HG02763 (cell line): ENCODE measurements around the gene KRT32.
"Not testable (repeated sequence)": the region's sequence is repeated elsewhere in the genome, so short reads cannot be mapped to it uniquely, and the experiment has no call there.

Experiments used
- ATAC-seq: cut with Tn5 transposase; IDR thresholded peaks from one replicate; pipeline ENCODE4 v1.9.1; 2021; ENCODE audit warnings: mild to moderate bottlenecking, moderate library complexity; ENCODE audit not compliant: unreplicated experiment

The KRT32 gene

DNA sequence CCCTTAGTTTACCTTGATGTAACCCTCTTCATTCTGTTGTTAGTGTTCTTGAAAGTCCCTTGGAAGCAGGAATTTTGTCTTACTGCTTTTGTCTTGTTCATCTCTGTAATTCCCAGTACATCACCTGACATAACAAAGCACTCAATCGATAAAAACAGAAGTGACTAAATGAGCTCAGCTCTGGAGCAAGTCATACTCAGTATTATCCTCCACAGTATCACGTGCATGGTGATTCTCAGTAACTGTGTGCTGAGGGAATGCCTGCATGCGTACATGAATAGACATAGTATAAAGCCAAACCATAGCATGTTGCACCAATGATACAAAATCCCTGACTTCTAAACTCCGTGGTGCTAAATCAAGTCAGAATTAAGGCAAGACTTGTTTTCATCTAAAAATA lies 33.6 kb downstream of the KRT32 start:
- no peak for ATAC-seq

DNA sequence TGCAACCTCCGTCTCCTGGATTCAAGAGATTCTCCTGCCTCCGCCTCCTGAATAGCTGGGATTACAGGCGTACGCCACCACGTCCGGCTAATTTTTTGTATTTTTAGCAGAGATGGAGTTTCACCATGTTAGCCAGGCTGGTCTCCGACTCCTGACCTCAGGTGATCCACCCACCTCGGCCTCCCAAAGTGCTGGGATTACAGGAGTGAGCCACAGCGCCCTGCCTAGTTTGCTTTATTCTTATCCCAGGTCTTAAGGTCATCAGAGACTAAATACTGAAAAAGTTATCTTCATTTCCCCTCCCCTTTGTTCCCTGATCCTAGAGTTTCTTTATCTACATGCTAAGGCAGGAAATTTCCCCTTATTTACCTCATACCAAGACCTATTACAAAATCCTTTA lies 36.8 kb downstream of the KRT32 start:
- not testable (repeated sequence) for ATAC-seq

DNA sequence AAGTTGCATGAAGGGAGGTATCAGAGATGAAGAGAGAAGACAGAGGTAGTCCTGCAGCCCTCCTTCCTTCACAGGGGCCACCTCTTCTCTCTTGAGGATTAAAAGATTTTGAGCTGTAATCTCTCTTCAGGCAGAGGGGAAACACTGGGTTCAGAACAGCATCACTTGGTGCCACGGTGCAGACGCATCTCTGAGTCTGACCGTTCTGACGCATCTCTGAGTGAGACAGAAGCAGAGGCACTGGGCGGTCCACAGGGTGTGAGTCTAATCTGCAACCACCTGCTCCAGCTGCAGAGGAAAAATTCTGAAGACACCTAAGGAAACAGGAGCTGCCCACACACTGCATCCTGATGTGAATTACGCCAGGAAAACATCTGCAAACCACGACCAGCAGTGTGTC lies 37.5 kb downstream of the KRT32 start:
- no peak for ATAC-seq

DNA sequence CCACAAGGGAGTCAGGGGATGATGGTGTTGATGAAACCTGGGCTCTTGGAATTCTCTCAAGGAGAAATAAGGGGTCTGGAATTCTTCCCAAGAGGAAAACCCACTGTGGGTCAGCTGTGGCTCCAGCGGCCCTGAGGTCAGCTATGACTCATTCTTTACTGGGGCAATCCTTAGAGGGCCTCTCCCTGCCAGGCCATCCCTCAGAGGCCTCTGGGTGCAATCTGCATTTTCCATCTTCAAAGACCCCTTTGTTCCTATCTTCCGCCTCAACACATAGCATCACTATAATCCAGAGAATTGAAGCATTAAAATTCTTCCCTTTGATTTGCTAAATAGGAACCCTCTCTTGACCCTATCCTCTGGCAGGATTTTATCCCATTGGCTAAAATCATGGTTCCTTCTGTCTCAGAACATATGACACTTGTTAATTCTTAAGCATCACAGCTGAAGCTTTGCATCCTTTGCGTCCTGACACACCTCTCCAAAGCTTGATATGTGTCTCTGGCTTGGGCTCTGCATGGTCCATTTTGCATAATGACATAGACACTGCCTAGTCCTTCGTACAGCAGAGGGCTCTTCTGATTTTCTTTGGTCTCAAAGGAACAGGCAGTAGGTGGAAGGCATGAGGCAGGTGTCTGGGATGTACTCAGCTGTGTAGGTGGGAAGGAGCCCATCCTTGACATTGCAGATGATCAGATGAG lies 38.4 kb downstream of the KRT32 start:
- ATAC-seq = no peak

DNA sequence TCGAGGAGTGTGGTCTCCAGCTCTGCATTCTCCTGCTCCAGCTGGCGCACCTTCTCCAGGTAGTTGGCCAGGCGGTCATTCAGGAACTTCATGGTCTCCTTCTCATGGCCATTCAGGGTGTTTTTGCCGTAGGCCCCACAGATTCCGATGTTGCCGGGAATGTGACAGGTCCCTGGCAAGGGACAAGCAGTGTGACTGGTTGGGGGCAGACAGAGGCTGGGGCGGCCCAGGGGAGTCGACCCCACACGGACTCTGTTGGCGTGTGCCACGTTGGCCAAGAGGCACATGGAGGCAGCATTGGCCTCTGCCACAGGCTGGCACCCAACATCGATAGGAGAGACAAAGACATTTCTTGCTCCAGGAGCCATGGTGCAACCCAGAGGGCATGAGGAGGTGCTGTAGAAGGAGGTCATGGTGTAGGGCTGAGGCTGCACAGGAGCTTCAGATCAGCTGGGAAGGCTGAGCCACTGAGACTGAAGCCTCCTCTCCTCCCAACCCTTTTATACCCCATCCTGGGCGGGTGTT lies 43.0 kb downstream of the KRT32 start, which contains the start of gene KRT37:
Gene KRT37, minus strand, starts transcription at position 475 of the 525 bp plus-strand sequence. Its CDS starts 62 bp downstream, at position 413.
- ATAC-seq = no peak

DNA sequence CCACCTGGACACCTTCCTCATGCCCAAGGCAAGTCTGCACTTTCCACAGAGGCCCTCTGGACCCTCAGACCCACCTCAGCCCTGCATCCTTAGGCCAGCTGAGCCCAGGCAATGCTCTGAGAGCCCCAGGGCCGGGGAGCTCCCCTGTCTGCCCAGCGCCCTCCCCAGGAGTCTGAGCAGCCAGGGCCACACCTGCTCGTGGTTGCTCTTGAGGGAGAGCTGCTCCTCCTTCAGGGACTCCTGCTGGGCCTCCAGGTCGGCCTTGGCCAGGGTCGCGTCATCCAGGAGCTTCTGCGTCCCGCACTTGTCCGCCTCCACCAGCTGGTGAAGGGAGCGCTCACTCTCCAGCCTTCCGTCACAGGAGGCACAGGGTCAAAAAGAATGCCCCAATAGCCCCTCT lies 44.6 kb downstream of the KRT32 start:
- not testable (repeated sequence) for ATAC-seq

DNA sequence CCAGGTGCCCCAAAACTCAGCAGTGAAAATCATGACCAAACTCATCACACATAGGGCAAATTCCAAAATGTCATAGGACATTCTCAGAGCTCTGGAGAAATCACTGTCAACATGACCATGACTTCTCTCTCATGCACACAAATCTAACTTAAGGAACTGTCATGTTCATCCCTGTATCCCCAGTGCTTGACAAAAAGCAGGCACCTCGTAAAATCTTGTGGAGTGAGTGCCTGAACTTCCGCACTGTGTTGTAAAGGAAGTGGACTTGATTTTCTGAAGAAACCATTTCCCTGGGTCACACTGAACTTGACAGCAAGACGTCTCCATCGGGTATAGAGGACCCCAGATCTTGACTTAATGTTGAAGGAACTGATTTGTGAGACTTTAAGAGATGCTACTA lies 45.6 kb downstream of the KRT32 start:
- no peak for ATAC-seq

DNA sequence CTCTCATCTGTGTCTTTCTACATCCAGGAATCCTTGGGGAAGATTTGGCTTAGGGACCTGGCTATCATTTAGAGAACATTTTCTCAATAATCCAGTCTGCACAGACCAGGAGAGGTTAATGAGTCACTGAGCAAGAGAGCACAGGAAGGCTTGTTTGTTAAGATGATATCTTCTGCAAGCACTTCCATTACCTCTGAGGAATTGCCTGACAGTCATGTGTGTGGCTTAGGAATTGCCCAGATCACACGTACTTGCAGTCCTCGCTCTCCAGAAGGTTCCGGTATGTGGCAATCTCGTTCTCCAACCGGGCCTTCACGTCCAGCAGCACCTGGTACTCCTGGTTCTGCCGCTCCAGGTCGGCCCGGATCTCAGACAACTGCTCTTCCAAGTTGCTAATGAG lies 46.1 kb downstream of the KRT32 start:
- no peak for ATAC-seq

DNA sequence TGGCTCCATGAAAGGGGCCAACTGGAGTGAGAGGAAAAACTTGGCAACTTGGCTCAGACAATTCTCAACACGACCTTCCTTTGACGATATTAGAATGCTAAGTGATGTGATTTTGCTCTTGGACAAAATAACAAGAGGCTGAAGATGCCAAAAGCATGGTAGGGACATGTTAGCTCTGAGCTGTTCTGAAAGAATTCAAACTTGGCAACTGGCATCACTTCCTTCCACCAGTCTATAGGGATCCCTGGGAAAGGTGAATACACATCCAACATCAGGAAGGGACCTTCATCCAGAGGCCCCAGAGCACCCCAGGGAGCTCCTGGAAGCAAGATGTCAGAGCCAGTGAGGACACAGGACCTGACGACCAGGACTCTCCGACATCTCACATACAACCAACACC lies 47.1 kb downstream of the KRT32 start:
- ATAC-seq = no peak

DNA sequence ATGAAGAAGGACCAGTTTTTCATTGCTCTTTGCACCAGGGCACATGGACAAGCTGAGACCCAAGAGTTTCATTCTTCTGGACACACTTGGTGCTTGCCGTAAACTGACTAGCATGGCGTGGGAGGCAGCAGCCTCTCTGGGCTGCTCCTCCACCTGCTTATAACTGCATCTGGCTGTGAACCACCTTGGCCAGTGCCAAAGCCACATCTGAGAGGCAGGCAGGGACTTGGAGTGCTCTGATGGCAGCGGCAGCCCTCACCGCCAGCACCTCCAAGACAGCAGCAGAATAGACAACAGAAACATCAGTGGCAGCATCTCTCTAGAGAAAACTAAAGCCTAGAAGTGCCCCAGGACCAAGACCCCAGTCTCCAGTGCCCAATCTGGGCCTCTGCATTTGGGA lies 47.5 kb downstream of the KRT32 start:
- no peak for ATAC-seq

DNA sequence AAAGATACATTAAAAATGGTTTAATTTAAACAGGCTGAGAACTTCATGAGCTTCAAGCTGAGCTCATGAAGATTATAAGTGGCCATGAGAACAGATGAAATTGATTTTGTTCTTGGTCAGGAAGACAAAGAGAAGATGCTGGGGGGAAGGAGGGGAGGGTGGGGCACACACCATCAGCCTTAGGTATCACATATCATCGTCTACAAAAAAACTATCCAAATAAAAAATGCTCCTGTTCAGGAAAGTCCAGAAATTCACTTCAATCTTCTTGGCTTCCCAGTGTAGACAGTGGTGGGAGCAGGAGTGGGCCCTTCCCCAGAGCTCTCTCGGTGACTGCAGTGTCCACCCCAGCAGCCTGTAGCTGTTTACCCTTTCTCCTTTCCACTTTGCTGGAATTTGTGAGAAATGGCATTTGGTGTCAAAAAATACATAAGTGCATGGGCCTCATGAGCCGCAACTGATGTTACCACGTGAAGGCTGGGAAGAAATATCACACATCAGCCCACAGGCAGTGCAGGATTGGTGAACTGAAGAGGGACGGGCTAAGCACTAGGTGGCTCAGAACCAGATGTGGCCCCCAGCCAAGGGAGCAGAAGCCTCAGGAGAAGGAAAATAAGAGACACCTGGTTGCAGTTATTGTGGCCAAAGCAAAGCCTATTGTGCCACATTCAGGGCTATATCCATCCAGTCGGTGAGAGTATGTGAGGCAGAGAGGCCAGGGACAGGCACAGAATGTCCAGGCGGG lies 48.9 kb downstream of the KRT32 start:
- no peak for ATAC-seq

DNA sequence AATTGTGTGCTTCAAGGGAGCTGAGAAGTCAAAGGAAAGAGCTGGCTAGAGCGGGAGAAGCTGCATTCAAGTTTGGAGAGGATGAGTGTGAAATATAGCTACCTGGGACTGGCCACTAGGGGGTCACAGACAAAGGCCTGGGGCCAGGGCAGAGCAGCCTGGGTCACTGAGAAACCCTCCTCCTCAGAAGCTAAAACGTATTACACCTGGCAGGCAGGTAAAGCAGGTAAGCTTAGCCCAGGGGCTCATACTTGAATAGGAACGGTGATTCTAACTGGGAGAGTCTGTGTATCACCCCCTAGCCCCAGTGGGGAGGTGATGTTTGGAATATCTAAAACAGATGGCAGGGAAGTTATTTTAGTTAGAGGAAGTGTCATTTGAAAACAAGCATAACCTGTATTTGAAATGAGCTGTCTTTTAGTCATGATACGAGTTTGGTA lies 49.6 kb downstream of the KRT32 start:
- ATAC-seq = no peak

DNA sequence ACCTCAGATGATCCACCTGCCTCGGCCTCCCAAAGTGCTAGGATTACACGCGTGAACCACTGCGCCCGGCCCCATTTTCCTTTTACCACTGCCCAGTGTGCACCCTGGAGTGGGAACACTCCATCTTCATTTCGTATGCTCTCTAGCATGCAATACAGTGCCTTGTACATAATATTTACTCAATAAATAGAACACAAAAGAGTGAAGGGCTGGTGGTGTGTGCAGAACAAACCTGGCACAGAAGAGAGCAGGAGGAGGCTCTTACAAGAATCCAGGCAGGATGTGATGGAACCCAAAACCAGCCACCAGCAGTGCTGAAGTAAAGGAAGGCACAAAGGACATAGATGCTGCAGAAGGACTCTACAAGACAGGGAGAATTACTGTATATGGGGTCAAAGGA lies 50.1 kb downstream of the KRT32 start:
- ATAC-seq = no peak

DNA sequence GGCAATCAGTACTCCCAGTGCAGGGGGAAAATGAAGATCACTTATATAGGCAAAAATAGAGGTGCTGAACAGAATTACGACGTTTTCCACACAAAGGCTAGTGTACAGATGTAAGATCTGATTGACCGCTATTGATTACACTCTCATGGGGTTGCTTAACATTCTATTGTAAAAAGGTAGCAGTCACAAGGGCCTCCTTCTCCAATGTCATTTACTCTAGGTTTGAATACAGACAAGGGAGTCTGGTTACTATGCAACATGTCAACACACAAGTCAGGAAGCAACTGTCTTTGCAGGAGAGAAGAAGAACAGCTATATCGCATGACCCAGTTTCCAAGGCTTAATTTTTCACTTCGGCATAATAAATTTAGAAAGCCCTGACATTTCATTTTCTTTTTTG lies 50.7 kb downstream of the KRT32 start:
- no peak for ATAC-seq

DNA sequence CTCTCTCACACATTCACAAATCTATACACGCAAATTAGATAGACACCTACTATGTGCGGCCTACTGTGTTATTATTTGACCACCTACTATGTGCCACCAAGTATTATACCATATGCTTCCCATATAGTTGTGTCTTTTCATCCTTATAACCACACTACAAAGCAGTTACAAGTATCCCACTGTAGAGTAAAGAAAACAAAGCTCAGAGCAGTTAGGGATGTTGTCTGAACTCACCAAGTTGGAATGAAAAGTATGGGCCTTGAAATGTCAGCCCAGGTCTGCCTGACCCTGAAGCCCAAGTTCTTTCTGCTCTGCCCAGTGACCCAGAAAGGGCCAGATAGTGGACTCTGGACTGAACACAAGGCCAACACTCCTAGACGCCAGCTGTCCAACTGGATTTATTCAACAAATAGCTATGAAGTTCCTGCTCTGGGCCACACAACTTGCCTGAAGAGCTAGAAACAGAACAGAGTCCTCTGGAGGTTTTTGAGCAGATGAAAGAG lies 51.3 kb downstream of the KRT32 start:
- ATAC-seq = no peak

DNA sequence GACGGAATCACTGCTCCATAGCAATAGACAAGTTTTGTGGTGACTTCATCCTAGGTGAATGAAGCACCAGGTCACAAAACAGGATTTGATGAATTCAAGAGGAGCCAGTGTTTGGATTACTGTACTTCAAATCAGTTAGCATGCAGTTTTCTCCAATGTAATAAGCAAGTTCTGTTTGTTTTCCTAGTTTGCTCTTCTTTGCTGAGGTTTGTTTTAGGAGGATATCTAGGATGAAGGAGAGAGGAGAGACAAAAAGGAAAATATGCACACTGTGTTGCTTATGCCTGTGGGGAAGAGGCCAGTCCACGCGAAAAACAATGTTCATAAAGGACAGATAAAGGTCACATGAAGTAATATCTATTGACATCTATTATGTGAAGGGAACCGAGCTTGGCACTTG lies 51.8 kb downstream of the KRT32 start:
- no peak for ATAC-seq

DNA sequence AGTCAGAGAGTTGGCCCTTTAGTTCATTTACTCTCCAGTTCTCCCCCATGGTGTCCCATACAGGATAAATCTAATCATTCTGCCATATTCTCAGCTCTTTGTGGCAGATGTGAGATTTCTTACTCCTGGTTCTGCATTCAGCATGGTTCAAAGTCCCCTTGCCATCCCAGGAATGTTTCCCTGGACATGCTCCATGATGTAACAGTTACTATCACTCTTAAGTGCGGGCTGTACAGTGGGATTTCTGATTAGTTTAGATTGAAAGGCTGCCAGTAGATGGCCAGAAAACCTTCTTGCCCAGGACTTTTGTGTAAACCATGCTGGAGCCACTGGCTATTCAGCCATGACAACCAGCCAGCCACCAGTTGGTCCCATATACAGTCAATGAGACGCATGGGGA lies 53.2 kb downstream of the KRT32 start:
- no peak for ATAC-seq

DNA sequence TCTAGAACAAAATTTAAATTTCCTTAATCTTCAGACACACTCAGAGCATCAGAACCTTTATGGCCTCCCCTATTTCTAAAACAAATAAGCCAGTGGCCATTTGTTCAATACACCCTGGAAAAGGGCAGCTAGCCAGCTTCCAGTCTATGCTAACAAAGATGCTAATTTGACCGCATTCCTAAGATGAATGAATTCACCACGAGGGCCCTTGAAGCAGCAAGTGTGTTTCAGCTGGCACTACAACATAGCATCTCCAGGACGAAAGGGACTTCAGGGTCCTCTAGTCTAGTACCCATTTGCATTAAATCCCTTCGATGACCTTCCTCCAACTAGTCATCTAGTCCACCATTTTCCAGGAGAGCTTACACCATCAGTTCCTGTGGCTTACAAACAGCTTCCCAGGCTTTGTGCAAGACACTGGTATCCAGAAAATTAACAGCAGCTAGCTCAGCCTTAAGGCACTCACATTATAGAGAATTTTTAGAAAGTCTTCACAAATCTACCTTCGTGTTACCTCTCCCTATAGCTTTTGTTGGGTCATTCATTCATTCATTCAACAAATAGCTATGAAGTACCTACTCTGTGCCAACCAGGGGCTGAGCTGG lies 53.7 kb downstream of the KRT32 start:
- ATAC-seq = no peak

DNA sequence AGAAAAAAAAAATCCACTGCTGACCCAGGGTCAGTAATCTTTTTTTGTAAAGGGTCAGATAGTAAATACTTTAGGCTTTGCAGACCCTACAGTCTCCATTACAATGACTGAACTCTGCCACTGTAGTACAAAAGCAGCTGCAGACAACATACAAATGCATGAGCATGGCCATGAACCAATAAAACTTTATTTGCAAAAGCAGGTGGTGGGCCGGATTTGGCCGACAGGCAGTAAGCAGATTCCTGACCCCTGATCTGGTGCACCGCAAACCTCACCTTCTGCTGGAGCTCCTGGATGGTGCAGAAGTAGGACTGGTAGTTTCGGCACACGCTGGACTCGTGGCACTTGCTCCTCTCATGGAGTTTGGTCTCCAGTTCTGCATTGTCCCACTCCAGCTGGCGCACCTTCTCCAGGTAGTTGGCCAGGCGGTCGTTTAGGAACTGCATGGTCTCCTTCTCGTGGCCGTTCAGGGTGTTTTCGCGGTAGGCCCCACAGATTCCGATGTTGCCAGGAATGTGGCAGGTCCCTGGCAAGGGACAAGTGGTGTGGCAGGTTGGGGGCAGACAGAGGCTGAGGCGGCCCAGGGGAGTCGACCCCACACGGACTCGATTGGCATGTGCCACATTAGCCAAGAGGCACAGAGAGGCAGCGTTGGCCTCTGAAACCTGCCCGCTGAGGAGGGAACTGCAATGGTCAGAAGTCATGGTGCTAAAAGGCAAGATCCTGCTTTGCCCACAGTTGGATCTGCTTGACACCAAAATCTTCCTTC lies 55.9 kb downstream of the KRT32 start:
- no peak for ATAC-seq
